Testis (tissue), 2 donors: ENCODE results near the gene KDM4C.

Source experiments
- POLR2A ChIP-seq: fragments of 450-650 bp; IDR thresholded peaks from one replicate; pipeline ENCODE4 v1.6.1; 2017; ENCODE audit warnings: antibody characterized with exemption, mild to moderate bottlenecking, moderate library complexity
- TF ChIP-seq, protein P1 (sequence below), 3 experiments: fragments of 450-650 bp in 2 of 3; fragments of 200-600 bp in 1 of 3; sonication (generic) in 1 of 3; IDR thresholded peaks; one replicate each; pipeline ENCODE4 v1.5.1; 2016 to 2019; ENCODE audit warnings: antibody characterized with exemption in 3 of 3, mild to moderate bottlenecking in 2 of 3, moderate library complexity in 1 of 3

DNA sequence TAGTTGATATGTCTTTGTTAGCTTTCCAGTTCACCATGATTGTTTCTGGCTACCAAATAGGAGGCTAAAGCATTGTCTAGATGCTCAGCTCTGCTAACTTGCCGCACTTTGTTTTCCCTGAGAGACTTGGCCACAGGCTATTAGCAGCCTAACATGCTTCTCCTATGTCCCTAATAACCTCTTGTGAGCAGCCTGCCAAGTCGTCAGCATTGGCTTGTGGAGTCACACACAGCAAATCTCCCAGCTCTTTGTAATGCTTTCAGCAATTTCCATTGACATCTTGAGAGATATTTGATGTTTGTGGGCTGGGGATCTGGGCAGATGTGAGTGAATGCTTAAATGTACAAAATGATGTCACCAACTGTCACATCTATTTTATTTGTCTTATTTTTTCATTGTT, 346.9 kb downstream of the KDM4C start:
- TF ChIP-seq, protein P1, sequence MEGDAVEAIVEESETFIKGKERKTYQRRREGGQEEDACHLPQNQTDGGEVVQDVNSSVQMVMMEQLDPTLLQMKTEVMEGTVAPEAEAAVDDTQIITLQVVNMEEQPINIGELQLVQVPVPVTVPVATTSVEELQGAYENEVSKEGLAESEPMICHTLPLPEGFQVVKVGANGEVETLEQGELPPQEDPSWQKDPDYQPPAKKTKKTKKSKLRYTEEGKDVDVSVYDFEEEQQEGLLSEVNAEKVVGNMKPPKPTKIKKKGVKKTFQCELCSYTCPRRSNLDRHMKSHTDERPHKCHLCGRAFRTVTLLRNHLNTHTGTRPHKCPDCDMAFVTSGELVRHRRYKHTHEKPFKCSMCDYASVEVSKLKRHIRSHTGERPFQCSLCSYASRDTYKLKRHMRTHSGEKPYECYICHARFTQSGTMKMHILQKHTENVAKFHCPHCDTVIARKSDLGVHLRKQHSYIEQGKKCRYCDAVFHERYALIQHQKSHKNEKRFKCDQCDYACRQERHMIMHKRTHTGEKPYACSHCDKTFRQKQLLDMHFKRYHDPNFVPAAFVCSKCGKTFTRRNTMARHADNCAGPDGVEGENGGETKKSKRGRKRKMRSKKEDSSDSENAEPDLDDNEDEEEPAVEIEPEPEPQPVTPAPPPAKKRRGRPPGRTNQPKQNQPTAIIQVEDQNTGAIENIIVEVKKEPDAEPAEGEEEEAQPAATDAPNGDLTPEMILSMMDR (IDR thresholded peaks at IDR 0.05), result no peak
- no peak for TF ChIP-seq POLR2A
